ENCODE results near the gene MEIOSIN.
A peak's percentile ranks its signal among the peaks of the same experiment; 100 is the strongest.
"Not testable (repeated sequence)": the region's sequence is repeated elsewhere in the genome, so short reads cannot be mapped to it uniquely, and the experiment has no call there.

The MEIOSIN gene

DNA sequence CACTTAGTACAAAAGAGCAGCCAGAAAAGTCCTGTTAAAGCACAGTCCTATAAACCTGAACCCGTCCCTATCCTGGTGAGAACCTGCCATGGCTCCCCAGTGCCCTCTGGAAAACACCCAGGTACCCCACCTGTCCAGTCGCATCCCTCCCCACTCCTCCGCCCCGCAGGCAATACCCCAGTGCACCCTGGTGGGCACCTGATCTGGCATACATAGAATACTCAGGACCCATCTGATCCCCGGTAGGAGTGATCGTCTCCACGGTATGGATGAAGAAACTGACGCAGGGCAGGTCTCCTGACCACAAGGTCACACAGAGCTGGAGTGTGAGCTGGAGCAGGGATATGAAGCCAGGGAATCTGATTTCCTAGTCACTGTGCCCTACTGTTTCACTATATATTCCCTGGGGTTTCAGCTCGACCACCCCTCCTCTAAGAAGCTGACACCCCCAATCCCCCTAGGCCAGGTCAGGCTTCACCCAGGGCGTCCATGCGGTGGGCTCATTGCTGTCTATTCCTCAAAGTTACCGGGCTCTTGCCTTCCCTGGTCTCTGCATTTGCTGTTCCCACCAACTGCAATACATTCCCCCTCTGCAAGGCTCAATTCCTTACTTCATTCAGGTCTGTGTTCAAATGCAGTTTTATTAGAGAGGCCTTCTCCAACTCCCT is 15.1 kb upstream of the MEIOSIN start:
- DNase-seq (ENCODE audit: low read depth): peak; percentile 19

DNA sequence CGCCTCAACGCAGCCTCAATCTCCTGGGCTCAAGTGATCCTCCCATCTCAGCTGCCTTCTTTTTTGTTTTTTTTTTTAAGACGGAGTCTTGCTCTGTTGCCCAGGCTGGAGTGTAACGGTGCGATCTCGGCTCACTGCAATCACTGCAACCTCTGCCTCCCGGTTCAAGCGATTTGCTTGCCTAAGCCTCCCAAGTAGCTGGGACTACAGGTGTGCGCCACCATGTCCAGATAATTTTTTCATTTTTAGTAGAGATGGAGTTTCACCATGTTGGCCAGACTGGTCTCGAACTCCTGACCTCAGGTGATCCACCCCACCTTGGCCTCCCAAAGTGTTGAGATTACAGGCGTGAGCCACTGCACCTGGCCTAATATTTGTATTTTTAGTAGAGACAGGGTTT is 13.2 kb upstream of the MEIOSIN start:
- not testable (repeated sequence) for DNase-seq (ENCODE audit: low read depth)

DNA sequence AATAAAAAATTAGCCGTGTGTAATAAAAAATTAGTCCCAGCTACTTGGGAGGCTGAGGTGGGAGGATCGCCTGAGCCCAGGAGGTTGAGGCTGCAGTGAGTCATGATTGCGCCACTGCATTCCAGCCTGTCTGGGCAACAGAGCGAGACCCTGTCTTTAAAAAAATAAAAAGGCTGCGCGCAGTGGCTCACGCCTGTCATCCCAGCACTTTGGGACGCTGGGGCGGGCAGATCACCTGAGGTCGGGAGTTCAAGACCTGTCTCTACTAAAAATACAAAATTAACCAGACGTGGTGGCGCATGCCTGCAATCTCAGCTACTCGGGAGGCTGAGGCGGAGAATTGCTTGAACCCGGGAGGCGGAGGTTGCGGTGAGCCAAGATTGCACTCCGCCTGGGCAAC is 4.6 kb upstream of the MEIOSIN start:
- DNase-seq (ENCODE audit: low read depth): not testable (repeated sequence)

DNA sequence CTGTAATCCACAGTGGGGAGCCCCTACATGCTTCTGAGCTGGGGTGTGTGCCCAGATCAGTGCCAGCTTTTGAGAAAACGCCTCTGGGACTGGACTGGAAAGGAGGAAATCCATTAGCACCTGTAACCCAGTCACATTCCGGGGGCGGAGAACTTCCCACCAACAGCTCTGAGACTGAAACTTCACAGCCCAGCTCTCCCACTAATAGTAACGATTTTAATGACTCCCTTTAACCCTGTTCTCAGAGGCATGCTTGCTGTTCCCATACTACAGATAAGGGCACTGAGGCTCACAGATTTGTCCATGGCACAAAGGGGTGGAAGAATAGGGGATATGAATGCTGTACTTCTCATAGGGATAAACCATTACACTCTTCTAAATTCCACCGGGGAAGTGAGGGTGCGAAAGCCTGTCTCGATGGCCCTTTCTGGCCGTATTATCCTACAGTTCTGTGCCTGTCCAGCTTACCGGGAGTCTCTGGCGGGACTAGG is 3.4 kb upstream of the MEIOSIN start:
- no peak for DNase-seq (ENCODE audit: low read depth)

DNA sequence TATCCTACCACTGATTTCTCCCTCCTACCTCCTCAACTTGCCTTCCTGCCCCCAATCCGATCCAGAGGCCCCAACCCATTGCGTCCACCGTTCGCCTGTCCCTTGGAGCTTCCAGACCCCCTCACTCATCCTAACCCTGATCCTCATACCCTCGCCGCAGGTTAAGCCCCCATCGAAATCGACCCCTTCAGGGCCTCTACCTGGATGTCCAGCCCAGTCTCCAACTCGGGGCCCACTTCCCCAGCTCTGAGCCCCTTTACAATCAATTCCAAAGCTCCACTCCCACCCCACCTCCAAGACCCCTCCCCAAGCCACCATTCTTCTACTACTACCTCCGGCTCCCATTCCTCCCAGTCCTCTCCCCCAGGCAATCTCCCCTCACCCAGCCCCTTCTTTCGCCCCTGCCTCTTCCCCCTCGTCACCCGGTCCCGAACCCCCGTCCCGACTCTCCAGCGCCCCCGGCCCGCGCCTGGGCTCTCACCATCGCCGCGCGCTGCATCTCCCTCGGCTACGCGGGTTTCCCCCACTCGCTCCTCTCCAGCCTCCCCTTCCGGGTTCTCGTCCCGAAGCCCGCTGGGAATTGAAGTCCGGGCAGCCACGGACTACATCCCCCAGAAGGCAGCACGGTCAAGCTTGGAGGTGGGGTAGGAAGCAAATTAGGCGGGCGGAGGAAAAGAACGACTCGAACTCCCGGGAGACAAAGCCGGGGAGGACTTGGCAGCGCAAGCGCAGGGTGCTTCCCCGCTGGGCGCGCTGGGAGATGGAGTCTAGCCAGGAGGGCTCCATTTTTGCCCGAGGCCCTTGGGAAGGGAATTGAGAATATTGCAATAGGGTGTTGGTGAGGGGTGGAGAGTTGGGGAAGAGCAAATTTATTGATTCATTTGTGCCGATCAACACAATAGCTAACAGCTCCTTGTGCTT is 2.6 kb upstream of the MEIOSIN start, which contains the start of gene FBXO46:
TSS of gene FBXO46 (minus strand) at position 529 of the 921 bp plus-strand sequence. CDS start 17,401 bp downstream, outside the sequence.
- peak; percentile 98 for DNase-seq (ENCODE audit: low read depth)

DNA sequence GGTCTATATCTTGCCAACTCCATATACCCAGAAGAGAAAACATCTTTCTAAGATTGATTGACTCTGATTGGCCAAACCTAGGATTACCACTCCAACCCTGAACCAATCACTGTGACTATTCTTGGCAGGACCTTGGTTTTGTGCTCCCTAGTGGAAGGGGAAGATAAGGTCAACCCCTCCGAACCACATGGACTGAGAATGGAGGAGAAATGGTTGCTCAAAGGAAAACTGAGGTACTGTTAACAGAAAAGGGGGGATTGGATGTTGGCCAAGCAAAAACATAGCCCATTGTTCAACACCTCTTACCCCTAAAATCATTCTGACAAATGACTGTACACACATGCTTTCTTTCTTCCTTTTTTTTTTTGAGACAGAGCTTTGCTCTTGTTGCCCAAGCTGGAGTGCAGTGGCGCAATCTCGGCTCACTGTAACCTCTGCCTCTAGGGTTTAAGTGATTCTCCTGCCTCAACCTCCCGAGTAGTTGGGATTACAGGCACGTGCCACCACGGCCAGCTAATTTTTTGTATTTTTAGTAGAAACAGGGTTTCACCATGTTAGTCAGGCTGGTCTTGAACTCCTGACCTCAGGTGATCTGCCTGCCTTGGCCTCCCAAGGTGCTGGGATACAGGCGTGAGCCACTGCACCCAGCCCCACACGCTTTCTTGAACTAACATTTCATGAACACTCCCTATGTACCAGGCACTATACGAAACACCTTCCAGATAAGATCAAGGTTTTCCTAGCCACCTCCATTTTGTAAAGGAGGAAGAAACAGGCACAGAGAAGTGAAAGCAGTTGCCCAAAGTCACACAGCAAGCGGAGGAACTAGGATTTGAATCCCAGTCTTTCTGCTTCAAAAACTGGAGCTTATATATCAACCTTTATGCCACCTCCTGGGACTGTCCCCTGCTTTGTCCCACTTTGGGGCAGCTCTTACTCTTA is 6.5 kb downstream of the MEIOSIN start:
- peak; percentile 20 for DNase-seq (ENCODE audit: low read depth)

DNA sequence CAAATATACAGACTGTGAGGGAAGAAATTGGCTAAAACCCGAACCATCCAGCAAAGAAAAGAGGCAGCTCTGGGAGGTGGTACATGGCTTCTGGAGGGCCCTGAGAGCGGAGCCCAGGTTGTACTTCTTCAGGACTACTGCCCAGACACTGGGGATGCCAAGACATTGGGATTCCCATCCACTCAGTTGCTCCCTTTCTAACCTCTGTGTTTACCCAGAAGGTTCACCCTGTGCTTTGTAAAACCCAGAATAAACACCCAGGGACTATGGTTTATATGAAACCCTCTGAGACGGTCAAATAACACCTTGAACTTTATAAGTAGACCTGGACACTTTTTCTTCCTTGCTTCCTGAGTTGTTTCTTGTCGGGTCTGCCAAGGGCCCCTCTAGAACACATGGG is 9.7 kb downstream of the MEIOSIN start:
- DNase-seq (ENCODE audit: low read depth): no peak

DNA sequence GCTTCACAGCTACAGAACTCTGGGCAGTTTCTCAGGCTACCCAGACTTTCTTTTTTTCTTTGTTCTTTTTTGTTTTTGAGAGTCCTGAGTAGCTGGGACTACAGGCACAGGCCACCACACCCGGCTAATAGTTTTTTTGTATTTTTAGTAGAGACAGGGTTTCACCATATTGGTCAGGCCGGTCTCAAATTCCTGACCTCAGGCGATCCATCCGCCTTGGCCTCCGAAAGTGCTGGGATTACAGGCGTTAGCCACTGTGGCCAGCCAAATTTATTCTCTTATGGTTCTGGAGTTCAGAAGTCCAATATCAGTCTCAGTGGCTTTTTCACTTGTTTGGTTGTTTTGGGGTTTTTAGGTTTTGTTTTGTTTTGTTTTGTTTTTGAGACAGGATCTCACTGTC is 12.4 kb downstream of the MEIOSIN start:
- DNase-seq (ENCODE audit: low read depth): no peak

DNA sequence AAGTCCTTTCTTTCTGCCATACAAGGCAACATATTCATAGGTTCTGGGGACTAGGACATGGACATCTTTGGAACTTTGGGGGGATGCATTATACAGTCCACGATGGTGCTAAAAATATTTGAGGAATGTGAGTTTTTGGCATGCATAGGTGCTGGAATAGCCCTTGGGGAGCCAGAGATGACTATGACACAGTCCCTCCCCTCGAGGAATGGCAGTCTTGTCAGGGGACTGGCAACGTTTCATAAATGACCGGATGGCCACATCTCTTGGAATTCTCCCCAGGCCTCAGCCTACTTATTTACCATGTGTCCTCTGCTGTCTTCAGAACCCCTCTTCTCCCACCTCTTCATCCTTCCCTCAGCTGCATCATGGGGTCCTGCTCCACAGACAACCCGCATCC is 13.6 kb downstream of the MEIOSIN start:
- no peak for DNase-seq (ENCODE audit: low read depth)

DNA sequence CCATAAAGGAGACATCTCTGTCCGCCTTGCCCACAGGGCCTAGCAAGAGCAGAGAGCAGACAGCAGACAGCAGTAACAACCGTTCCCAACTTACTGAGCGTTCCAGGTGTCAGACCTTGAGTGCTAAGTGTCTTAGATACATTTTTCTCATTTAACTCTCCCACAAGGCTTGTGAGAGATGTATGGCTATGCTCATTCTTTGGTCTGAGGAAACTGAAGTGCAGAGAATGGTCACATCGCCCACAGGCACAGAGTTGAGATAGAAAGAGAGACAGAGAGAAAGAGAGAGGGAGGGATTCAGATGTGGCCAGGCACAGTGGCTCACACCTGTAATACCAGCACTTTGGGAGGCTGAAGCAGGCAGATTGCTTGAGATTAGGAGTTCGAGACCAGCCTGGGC is 14.3 kb downstream of the MEIOSIN start:
- DNase-seq (ENCODE audit: low read depth): no peak

DNA sequence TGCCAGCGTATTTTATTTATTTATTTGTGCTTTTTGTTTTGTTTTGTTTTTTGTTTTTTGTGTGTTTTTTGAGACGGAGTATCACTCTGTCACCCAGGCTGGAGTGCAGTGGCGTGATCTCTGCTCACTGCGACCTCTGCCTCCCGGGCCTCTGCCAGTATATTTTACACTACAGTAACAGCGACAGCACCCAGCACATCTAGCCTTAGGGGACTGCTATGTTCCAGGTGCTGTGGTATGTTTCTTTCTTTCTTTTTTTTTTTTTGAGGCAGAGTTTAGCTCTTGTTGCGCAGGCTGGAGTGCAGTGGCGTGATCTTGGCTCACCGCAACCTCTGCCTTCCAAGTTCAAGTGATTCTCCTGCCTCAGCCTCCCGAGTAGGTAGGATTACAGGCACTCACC is 18.2 kb downstream of the MEIOSIN start:
- DNase-seq (ENCODE audit: low read depth): not testable (repeated sequence)

DNA sequence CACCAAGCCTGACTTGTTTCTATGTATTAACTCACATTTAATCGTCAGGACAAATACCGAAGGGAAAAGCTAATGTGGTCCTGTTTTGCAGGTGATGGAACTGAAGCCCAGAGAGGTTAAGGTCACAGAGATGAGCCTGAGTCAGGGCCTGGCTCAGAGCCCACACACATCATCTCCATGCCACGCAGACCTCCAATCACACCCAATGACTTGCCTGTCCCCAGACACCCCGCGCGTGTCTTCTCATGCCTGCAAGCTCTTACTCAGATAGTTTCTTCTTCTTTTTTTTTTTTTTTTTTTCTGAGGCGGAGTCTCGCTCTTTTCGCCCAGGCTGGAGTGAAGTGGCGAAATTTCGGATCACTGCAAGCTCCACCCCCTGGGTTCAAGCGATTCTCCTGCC is 19.4 kb downstream of the MEIOSIN start:
- no peak for DNase-seq (ENCODE audit: low read depth)

DNA sequence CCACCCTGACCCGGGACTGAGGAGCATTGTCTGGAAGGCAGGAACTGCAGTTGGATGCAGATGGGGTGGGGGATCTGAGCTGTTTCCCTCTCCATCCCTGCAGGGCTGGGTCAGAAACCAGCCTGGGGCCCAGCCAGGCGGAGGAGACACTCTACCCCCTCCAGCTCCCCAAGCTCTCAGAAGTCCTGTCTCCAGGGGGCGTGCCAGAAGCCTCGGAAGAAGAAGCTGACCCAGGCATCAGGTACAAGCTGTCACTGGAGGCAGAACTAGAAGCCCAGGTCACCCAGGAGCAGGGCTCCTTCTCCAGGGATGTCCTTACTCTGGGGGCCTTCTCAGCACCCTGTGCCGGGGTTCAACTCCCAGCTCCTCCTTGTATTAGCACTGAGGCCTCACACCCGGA is 20.3 kb downstream of the MEIOSIN start:
- DNase-seq (ENCODE audit: low read depth): no peak

DNA sequence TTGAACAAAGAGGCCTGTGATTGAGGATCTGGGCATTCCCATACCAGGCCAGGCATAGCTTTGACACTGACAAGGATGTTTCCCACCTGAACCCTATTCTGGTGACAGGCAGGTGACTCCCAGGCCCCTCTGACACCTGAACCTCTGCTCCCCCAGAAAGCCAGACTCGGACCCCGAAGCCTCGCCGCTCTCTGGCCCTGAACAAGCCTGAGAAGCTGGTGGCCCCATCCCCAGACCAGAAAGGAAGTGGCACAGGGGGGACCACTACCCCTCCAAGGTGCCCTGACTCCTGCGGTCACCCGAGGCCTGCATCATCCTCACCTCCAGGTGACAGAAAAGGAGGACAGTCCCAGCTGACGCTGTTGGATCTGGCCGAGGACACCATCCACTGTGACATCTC is 21.1 kb downstream of the MEIOSIN start:
- no peak for DNase-seq (ENCODE audit: low read depth)

DNA sequence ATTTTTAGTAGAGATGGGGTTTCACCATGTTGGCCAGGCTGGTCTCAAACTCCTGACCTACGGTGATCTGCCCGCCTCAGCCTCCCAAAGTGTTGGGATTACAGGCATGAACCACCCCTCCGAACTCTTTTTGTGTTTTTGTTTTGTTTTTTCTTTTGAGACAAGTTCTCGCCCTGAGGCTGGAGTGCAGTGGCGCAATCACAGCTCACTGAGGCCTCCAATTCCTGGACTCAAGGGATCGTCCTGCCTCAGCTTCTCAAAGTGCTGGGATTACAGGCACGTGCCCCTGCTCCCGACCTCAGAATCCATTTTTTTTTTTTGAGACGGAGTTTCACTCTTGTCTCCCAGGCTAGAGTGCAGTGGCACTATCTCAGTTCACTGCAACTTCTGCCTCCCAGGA is 24.5 kb downstream of the MEIOSIN start:
- no peak for DNase-seq (ENCODE audit: low read depth)

DNA sequence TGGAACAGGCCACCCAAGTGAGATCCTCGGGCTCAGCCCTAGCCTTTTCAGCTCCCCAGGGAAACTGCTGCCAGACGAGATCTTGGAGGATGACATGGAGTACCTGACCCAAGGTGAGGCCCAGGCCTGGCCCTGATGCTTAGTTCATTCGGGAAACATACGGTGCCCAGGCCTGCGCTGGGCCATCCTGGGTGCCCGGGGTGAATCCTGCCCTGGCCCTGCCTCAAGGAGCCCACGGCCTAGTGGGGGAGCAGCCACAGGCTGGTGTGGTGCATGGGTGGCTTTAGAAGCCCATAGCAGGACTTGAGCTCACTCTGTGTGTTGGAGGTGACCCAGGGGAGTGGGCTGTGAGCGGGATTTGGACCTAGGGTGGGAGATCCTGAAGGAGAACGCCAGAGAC is 25.7 kb downstream of the MEIOSIN start:
- DNase-seq (ENCODE audit: low read depth): no peak

DNA sequence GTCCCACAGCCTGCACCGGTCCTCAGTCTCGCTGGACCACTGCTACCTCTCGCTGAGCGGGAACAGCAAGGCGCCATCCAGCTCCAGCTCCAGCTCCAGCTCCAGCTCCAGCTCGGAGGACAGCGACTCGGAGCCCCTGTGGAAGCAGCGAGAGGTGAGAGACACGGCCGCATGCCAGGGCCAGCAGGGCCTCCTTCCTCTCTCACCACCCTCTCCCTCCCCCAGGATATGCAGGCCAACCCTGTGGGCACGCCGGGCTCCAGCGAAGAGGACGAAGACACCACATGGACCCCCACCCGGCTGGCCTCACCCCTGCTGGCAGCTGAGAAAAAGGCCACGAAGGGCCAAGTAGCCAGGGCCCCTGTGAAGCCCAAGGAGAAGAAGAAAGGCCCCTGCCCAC is 28.5 kb downstream of the MEIOSIN start:
- no peak for DNase-seq (ENCODE audit: low read depth)

DNA sequence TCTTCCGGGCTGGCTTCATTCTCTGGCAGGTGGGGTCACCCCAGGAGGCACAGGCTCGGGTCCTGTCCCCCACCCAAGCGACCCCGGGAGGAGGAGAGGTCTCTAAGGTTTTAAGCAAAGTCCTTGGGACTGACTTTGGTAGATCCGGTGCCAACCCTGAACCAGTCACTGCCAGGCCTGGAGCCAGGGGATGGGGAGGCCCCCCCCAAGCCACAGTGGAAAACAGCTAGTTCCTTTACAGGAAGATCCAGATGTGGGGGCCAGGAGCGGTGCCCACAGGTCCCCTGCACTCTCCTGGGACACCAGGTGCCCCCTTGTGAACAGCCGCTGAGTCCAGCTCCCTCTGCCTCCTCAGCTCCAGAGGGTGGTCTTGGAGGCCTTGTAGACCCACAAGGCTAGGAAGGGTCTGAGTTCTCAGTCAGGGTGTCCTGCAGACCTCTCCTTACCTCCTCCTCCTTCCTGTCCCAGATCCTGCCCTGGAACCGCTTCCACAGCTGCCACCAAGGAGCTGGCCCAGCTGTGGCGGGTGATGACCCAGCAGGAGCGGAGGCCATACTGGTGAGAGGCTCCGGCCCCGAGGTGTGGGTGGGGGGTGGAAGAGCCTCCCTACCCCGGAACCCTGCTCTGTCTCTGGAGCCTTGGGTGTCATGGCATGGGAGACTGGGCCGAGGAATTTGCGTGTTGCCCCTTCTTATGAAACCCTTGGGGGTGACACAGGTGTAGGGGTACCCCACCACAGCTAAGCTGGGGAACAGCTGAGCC is 29.8 kb downstream of the MEIOSIN start:
- DNase-seq (ENCODE audit: low read depth): no peak

DNA sequence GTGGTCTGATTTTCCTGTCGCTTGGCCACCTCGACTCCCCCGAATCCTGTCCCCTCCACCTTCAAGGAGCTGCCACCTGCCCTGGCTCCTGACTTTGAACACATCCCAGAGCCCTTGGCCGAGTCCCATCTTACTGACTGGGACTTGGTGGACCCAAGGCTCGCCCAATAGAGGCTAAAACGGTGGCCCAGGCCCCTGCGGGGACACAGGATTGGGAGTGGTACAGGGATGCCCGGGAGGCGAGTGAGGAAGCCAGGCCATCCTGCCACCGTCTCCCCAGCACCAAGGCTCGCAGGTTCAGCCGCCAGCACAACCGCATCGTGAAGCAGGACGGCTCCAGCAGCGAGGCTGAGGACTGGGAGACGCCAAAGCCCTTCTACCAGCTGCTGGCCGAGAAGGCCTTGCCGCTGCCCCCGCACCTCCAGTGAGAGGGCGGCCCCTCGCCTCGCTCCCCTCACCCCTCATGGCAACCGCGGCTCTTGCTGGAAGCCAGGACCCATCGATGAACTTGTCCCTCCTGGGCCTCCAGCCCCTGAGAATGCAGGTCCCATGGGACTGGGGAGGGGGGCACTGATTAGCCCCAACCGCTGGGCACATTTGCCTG is 30.6 kb downstream of the MEIOSIN start:
- DNase-seq (ENCODE audit: low read depth): no peak

DNA sequence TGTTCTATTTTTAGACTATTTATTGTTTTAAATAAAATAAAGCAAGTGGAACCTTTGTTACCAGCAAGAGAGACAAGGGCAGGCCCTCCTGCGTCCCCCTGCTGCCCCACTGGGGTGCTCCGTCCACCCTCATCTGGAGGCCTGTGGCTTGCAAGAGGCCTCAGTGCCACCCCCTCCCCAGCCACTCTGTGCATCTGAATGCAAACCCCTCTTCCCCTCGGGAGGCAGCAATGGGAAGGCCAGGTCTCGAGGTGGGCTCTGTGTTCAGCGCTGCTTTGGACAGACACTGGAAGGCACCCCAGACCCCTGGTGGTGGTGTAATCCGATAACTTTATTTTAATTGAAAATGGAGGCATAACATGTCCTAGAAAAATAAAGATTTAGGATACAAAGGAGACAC is 31.2 kb downstream of the MEIOSIN start:
- no peak for DNase-seq (ENCODE audit: low read depth)

Data from ELR (cell line).